Spleen (tissue), 7 donors: ENCODE measurements around the gene BARX2.

ENCODE experiments used
- CTCF ChIP-seq, 11 experiments: fragments of 200-600 bp in 7 of 11; fragments of 450-650 bp in 4 of 11; sonication (generic) in 4 of 11; IDR thresholded peaks in 8 of 11; conservative IDR thresholded peaks in 3 of 11; 1 replicate in 7 of 11; 2 replicates in 4 of 11; pipeline versions ENCODE4 v1.4.0 to v1.8.0; 2016 to 2021; ENCODE audit warnings: antibody characterized with exemption in 11 of 11, inconsistent platforms in 4 of 11, mild to moderate bottlenecking in 1 of 11
- POLR2A ChIP-seq, 3 donors: fragments of 450-650 bp; IDR thresholded peaks; one replicate each; pipeline ENCODE4 v1.5.1; 2017; ENCODE audit warnings: antibody characterized with exemption in 3 of 3, mild to moderate bottlenecking in 1 of 3
- POLR2AphosphoS5 ChIP-seq, 3 donors: sonication (generic); formaldehyde crosslinking; IDR thresholded peaks; one replicate each; pipeline ENCODE4 v1.5.1; 2017; ENCODE audit warnings: antibody characterized with exemption in 3 of 3
- donor health status: DM: no; HTN: no; CAD: no; lungs with moderate emphysema.
- donor health status: DM: no; HTN: no; CAD: no.
- donor health status: DM: no; HTN: no; CAD: no.

DNA sequence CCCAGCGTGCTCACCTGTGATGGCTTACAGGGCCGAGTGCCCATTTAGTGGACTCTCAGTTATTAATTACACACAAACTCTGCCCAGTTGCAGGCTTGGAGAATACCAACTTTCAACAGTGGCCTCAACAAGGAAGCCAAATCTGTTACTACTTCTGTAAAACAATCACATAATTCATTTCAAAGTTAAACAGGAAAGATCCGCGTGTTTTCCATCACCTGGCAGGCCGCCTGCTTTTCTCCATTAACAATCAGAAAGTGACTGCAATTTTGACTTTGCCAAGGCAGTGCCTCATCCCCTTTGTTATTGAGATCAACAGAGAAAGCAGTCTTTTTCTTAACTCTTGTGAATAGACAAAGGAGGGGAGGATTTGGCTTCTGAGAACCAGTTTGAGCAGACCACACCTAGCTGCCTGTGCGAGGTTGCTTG lies 77.7 kb downstream of the BARX2 start:
- TF ChIP-seq CTCF (IDR thresholded peaks at IDR 0.05 in 8 of 11, conservative IDR thresholded peaks at IDR 0.05 in 3 of 11) (no peak), POLR2A (IDR thresholded peaks at IDR 0.05) (no peak), POLR2AphosphoS5 (IDR thresholded peaks at IDR 0.05) (no peak)
